H1 (cell line): ENCODE results near the gene GADD45B. TPM values are rescaled to one million over a fixed set of nuclear protein-coding genes. Genes with fewer than 3 reads are reported as not detected.

ENCODE experiments used
- CTCF ChIA-PET: fragments of 300-600 bp; sonication (Branson Sonifier 250); formaldehyde crosslinking; loops from one replicate; lab custom pipeline; 2021; ENCODE audit not compliant: partially characterized antibody; lab: Charles Lee
- POLR2A ChIA-PET: fragments of 300-600 bp; sonication (Branson Sonifier 250); formaldehyde crosslinking; loops from one replicate; lab custom pipeline; 2021; ENCODE audit warnings: inconsistent platforms; ENCODE audit not compliant: partially characterized antibody; lab: Charles Lee
- DNase-seq, 2 experiments: peaks; one replicate each; pipeline versions ENCODE4 v3.0.0 to v3.0.0-alpha.2; 2010 to 2022; ENCODE audit warnings: low spot score in 2 of 2, low read depth in 1 of 2, mixed read lengths in 1 of 2
- FAIRE-seq: peaks from 2 replicates; lab custom pipeline; 2011; peaks lifted over from hg19 to GRCh38; lab: Jason Lieb, UNC
- H2AFZ ChIP-seq: 2 replicates; pipeline ENCODE4 v1.8.1; 2012; ENCODE audit warnings: low read length, inconsistent platforms
- H2AK5ac ChIP-seq: 2 replicates; pipeline ENCODE4 v1.6.1; 2013; ENCODE audit warnings: low read depth, low read length
- H2BK120ac ChIP-seq: replicated peaks from 2 replicates; pipeline ENCODE3; 2013; ENCODE audit warnings: low read depth, low read length, inconsistent platforms
- H2BK12ac ChIP-seq: 2 replicates; pipeline ENCODE4 v1.6.1; 2013; ENCODE audit warnings: low read depth, low read length
- H2BK15ac ChIP-seq: 2 replicates; pipeline ENCODE4 v1.6.1; 2013; ENCODE audit warnings: low read length
- H2BK20ac ChIP-seq: 2 replicates; pipeline ENCODE4 v1.6.1; 2013; ENCODE audit warnings: low read length
- H2BK5ac ChIP-seq: 2 replicates; pipeline ENCODE4 v1.6.1; 2013; ENCODE audit warnings: low read depth, low read length
- H3K14ac ChIP-seq: 2 replicates; pipeline ENCODE4 v1.6.1; 2013; ENCODE audit warnings: inconsistent platforms; ENCODE audit not compliant: insufficient read length
- H3K18ac ChIP-seq: 2 replicates; pipeline ENCODE4 v1.6.1; 2013; ENCODE audit warnings: low read length; ENCODE audit errors: extremely low read depth
- H3K23ac ChIP-seq: 2 replicates; pipeline ENCODE4 v1.6.1; 2013; ENCODE audit warnings: inconsistent platforms; ENCODE audit not compliant: insufficient read length
- H3K23me2 ChIP-seq: 2 replicates; pipeline ENCODE4 v1.6.1; 2013; ENCODE audit warnings: low read depth, low read length
- H3K27ac ChIP-seq: 2 replicates; pipeline ENCODE4 v1.6.1; 2011; ENCODE audit warnings: low read depth, low read length, inconsistent platforms
- H3K27me3 ChIP-seq, 4 experiments: replicated peaks in 1 of 4; 1 replicate in 1 of 4; 2 replicates in 3 of 4; pipeline versions ENCODE4 v1.6.1 to v1.8.1; 2011 to 2013; ENCODE audit warnings: low read length in 3 of 4, mild to moderate bottlenecking in 3 of 4, inconsistent platforms in 2 of 4, mixed read lengths in 2 of 4, moderate library complexity in 1 of 4; ENCODE audit not compliant: control insufficient read depth in 3 of 4, insufficient read depth in 3 of 4; ENCODE audit errors: extremely low read depth in 1 of 4
- H3K36me3 ChIP-seq, 4 experiments: 2 replicates each; pipeline versions ENCODE4 v1.6.1 to v1.8.1; 2011 to 2013; ENCODE audit warnings: mild to moderate bottlenecking in 4 of 4, low read length in 3 of 4, moderate library complexity in 2 of 4, control low read depth in 1 of 4, inconsistent platforms in 1 of 4; ENCODE audit not compliant: insufficient read depth in 4 of 4, control insufficient read depth in 2 of 4
- H3K4ac ChIP-seq: replicated peaks from 2 replicates; pipeline ENCODE3; 2013; ENCODE audit warnings: low read length, low read depth, mixed read lengths, inconsistent platforms; ENCODE audit not compliant: insufficient read length
- H3K4me1 ChIP-seq, 4 experiments: replicated peaks in 1 of 4; 1 replicate in 1 of 4; 2 replicates in 3 of 4; pipeline versions ENCODE4 v1.6.1 to v1.8.1; 2011 to 2013; ENCODE audit warnings: low read length in 3 of 4, inconsistent platforms in 2 of 4, mixed read lengths in 1 of 4; ENCODE audit not compliant: insufficient read depth in 4 of 4, control insufficient read depth in 3 of 4
- H3K4me2 ChIP-seq, 2 experiments: 2 replicates each; pipeline versions ENCODE4 v1.6.1 to v1.8.1; 2011 to 2013; ENCODE audit warnings: low read depth in 2 of 2, low read length in 2 of 2, control low read depth in 1 of 2, inconsistent platforms in 1 of 2, mild to moderate bottlenecking in 1 of 2; ENCODE audit not compliant: insufficient read depth in 1 of 2
- H3K4me3 ChIP-seq, 4 experiments: fragments of 200-600, 300-600 bp in 1 of 4; sonication (generic), shearing (Covaris generic), sonication (Bioruptor Twin) in 1 of 4; 2 replicates each; pipeline versions ENCODE4 v1.5.1 to v1.8.1; 2011 to 2016; ENCODE audit warnings: low read length in 4 of 4, low read depth in 3 of 4, control low read depth in 2 of 4, inconsistent platforms in 2 of 4, mild to moderate bottlenecking in 2 of 4, mixed read lengths in 1 of 4, moderate library complexity in 1 of 4; ENCODE audit not compliant: insufficient read depth in 2 of 4; ENCODE audit errors: extremely low read depth in 1 of 4
- H3K56ac ChIP-seq: replicated peaks from 2 replicates; pipeline ENCODE3; 2013; ENCODE audit warnings: low read depth, mild to moderate bottlenecking, mixed read lengths, low read length, inconsistent platforms; ENCODE audit not compliant: insufficient read length
- H3K79me1 ChIP-seq: 2 replicates; pipeline ENCODE4 v1.6.1; 2013; ENCODE audit warnings: low read depth, low read length, control low read depth
- H3K79me2 ChIP-seq, 2 experiments: 2 replicates each; pipeline versions ENCODE4 v1.6.1 to v1.8.1; 2012 to 2013; ENCODE audit warnings: low read length in 2 of 2, mild to moderate bottlenecking in 2 of 2, inconsistent platforms in 1 of 2; ENCODE audit not compliant: insufficient read depth in 2 of 2, control insufficient read depth in 1 of 2
- H3K9ac ChIP-seq, 4 experiments: replicated peaks in 1 of 4; 1 replicate in 1 of 4; 2 replicates in 3 of 4; pipeline versions ENCODE4 v1.6.1 to v1.8.1; 2011 to 2013; ENCODE audit warnings: low read depth in 3 of 4, low read length in 3 of 4, control low read depth in 2 of 4, mild to moderate bottlenecking in 2 of 4, moderate library complexity in 2 of 4, inconsistent platforms in 1 of 4; ENCODE audit errors: extremely low read depth in 1 of 4
- H3K9me3 ChIP-seq, 2 experiments: 2 replicates each; pipeline versions ENCODE4 v1.6.1 to v1.8.1; 2012 to 2013; ENCODE audit warnings: mild to moderate bottlenecking in 2 of 2, moderate library complexity in 2 of 2, control low read depth in 1 of 2, inconsistent platforms in 1 of 2, low read depth in 1 of 2, low read length in 1 of 2, mixed read lengths in 1 of 2; ENCODE audit not compliant: insufficient read depth in 2 of 2
- H4K20me1 ChIP-seq, 2 experiments: replicated peaks in 1 of 2; 2 replicates each; pipeline versions ENCODE3 to v1.8.1; 2011 to 2013; ENCODE audit warnings: inconsistent platforms in 2 of 2, low read length in 2 of 2, mild to moderate bottlenecking in 1 of 2; ENCODE audit not compliant: insufficient read depth in 2 of 2, control insufficient read depth in 1 of 2
- H4K5ac ChIP-seq: 2 replicates; pipeline ENCODE4 v1.6.1; 2013; ENCODE audit warnings: low read length, low read depth, mixed read lengths, inconsistent platforms; ENCODE audit not compliant: insufficient read length
- H4K8ac ChIP-seq: 2 replicates; pipeline ENCODE4 v1.8.0; 2013; ENCODE audit warnings: mild to moderate bottlenecking, moderate library complexity, low read length, inconsistent platforms; ENCODE audit not compliant: insufficient read depth; ENCODE audit errors: extremely low read depth
- H4K91ac ChIP-seq: replicated peaks from 2 replicates; pipeline ENCODE3; 2013; ENCODE audit warnings: low read length, mixed read lengths, inconsistent platforms; ENCODE audit not compliant: insufficient read length
- E2F6 ChIP-seq: IDR thresholded peaks from 2 replicates; pipeline ENCODE4 v1.6.1; 2012; ENCODE audit warnings: inconsistent platforms
- KDM4A ChIP-seq: IDR thresholded peaks from one replicate; pipeline ENCODE4 v1.7.1; 2012; ENCODE audit warnings: low read depth, mild to moderate bottlenecking, moderate library complexity, low read length, inconsistent platforms; ENCODE audit not compliant: severe bottlenecking
- KDM5A ChIP-seq: fragments of 200-600 bp; IDR thresholded peaks from 2 replicates; pipeline ENCODE4 v1.7.1; 2012; ENCODE audit warnings: mild to moderate bottlenecking, low read length, inconsistent platforms, mixed read lengths
- NRF1 ChIP-seq: IDR thresholded peaks from 2 replicates; pipeline ENCODE4 v1.6.1; 2011; ENCODE audit warnings: mild to moderate bottlenecking, low read depth, low read length, improper control_type of control experiment
- RAD21 ChIP-seq, 2 experiments: IDR thresholded peaks in 1 of 2; conservative IDR thresholded peaks in 1 of 2; 2 replicates each; pipeline ENCODE4 v1.6.1; 2011; ENCODE audit warnings: low read depth in 2 of 2, low read length in 2 of 2, improper control_type of control experiment in 1 of 2, inconsistent platforms in 1 of 2, mild to moderate bottlenecking in 1 of 2, moderate library complexity in 1 of 2
- RFX5 ChIP-seq: IDR thresholded peaks from 2 replicates; pipeline ENCODE4 v1.6.1; 2011; ENCODE audit warnings: low read depth, low read length, improper control_type of control experiment, borderline replicate concordance
- SP2 ChIP-seq: IDR thresholded peaks from 2 replicates; pipeline ENCODE4 v1.6.1; 2012; ENCODE audit warnings: mild to moderate bottlenecking, low read length, inconsistent platforms
- SRF ChIP-seq: IDR thresholded peaks from 2 replicates; pipeline ENCODE4 v1.6.1; 2011; ENCODE audit warnings: mild to moderate bottlenecking, low read depth, low read length, moderate library complexity
- TBP ChIP-seq: IDR thresholded peaks from 2 replicates; pipeline ENCODE4 v1.6.1; 2011; ENCODE audit warnings: low read depth, low read length, improper control_type of control experiment
- YY1 ChIP-seq: IDR thresholded peaks from 2 replicates; pipeline ENCODE4 v1.6.1; 2011; ENCODE audit warnings: low read depth, mild to moderate bottlenecking, low read length
- ZNF274 ChIP-seq: IDR thresholded peaks from 2 replicates; pipeline ENCODE4 v1.7.0; 2012; ENCODE audit warnings: low read length, borderline replicate concordance; ENCODE audit errors: extremely low read depth
- WGBS, 2 experiments: shearing (Covaris generic) in 1 of 2; methylation state at CpG; one replicate each; pipeline versions ENCODE4 v1.1.6 to v1.1.7; 2013 to 2015; ENCODE audit warnings: low lambda C conversion rate in 2 of 2, mixed read lengths in 2 of 2, inconsistent platforms in 1 of 2, low coverage in 1 of 2, missing lambda C conversion rate in 1 of 2; ENCODE audit not compliant: insufficient replicate concordance in 2 of 2, insufficient coverage in 1 of 2, insufficient read length in 1 of 2; ENCODE audit errors: extremely low coverage in 1 of 2, missing lambda C conversion rate in 1 of 2; 5-methylcytosine and 5-hydroxymethylcytosine counted together
- polyA plus RNA-seq, 7 experiments: library from polyadenylated mRNA; depleted of rRNA in 3 of 7; stranded (reverse) in 5 of 7; unstranded in 2 of 7; fragments of >200 nt in 5 of 7; fragments of 200-250 nt in 2 of 7; gene quantifications; 1 replicate in 5 of 7; 2 replicates in 1 of 7; 4 replicates in 1 of 7; pipeline versions ENCODE4 v1.2.1 to v1.2.3, GENCODE V29; 2011 to 2013; ENCODE audit warnings: missing spikeins in 2 of 7, mixed read lengths in 2 of 7
- total RNA-seq: library from RNA; stranded (reverse); fragmentation: NEBNext Ultra II Directional; extraction: Animal tissue kit (Norgen Biotek cat#: 25700); gene quantifications from 2 replicates; pipeline ENCODE4 v1.2.1, GENCODE V29; 2021

The GADD45B gene
- total and polyA plus RNA-seq, 2 of the 8 experiments (the other 6 are each of a cell fraction or from before 2014, with no cell fraction given), result 7.4 to 11.4 TPM

- DNase-seq (no peak), FAIRE-seq (no peak)
- Histone ChIP-seq H3K23ac (no peak overlapping the region), H3K79me1 (no peaks in the 10 kb centered on the region), H2BK120ac (no peak overlapping the region), H3K27me3 (peaks cover 2 to 31% (median 18%) of the 10 kb centered on the region in 4 experiments), H3K14ac (no peak overlapping the region), H3K56ac (no peak overlapping the region), H2BK12ac (peak overlapping the region; percentile 60; the same call in 1 of the 2 replicates), H3K18ac (no peak overlapping the region; the same call in 1 of the 2 replicates), H4K20me1 (peaks cover 0 to 1% of the 10 kb centered on the region in 2 experiments), H2BK5ac (0 out of 2 replicates have a peak overlapping the region, but pooled peaks have one; percentile 16), H4K8ac (no peak overlapping the region), H2AFZ (no peak overlapping the region), H2BK20ac (no peak overlapping the region), H3K23me2 (peaks cover 4% of the 10 kb centered on the region; the same call in 1 of the 2 replicates), H2BK15ac (no peak overlapping the region), H3K4me1 (peaks cover 3 to 20% (median 13%) of the 10 kb centered on the region in 4 experiments; a peak in 6 of 7 replicates), H3K4me2 (peak overlapping the region; percentile 44 to 89; a peak in 3 of 4 replicates), H3K9me3 (no peaks in the 10 kb centered on the region), H2AK5ac (no peak overlapping the region), H3K4ac (no peak overlapping the region), H4K5ac (no peak overlapping the region), H3K79me2 (no peaks in the 10 kb centered on the region), H3K9ac (no peak overlapping the region), H3K36me3 (no peaks in the 10 kb centered on the region), H3K27ac (no peak overlapping the region), H4K91ac (peak overlapping the region; percentile 83), H3K4me3 (peak overlapping the region in 1 of 4 experiments; percentile 64; a peak in 1 of 8 replicates)
- POLR2A ChIA-PET, result interaction anchor here (0.6 to 16.3 kb wide), 2 partner anchors 13 to 19 kb away, joined by 4 to 216 read pairs; partner anchors contain the start of gene GADD45B
- 60% methylated on average over 8 of the region's 16 CpGs; no CpG with 5 or more reads in 1 of the 2 experiments for whole genome bisulfite sequencing, 2 experiments
- CTCF ChIA-PET, result interaction anchor here (1.3 to 2.2 kb wide), 2 partner anchors 18 to 116 kb away, joined by 3 to 6 read pairs; no protein-coding TSS in a partner anchor
- TF ChIP-seq E2F6 (no peak), KDM5A (no peak), TBP (no peak), RFX5 (no peak), ZNF274 (no peak), NRF1 (no peak), KDM4A (no peak), SRF (no peak), SP2 (no peak), RAD21 (IDR thresholded peaks at IDR 0.05 in 1 of 2, conservative IDR thresholded peaks at IDR 0.05 in 1 of 2; ENCODE audit: low read depth in 2 of 2, low read length in 2 of 2) (no peak), YY1 (no peak)
Measured at GRCh38 chr19:2495651-2496316, 19.9 kb downstream of the GADD45B start.
